HCT116 (cell line): ENCODE results near the gene TINCR.

ENCODE experiments used
- CEBPB ChIP-seq: IDR thresholded peaks from 2 replicates; pipeline ENCODE4 v1.6.1; 2012; ENCODE audit warnings: low read depth
- CTCF ChIP-seq, 3 experiments: fragments of 200-600 bp in 1 of 3; sonication (generic) in 1 of 3; IDR thresholded peaks in 2 of 3; conservative IDR thresholded peaks in 1 of 3; 2 replicates each; pipeline ENCODE4 v1.5.1; 2012 to 2017; ENCODE audit warnings: low read depth in 2 of 3, low read length in 2 of 3, antibody characterized with exemption in 1 of 3, borderline replicate concordance in 1 of 3, control low read depth in 1 of 3, mild to moderate bottlenecking in 1 of 3, mixed read lengths in 1 of 3, mixed run types in 1 of 3, moderate library complexity in 1 of 3; ENCODE audit not compliant: insufficient read depth in 1 of 3
- EZH2 ChIP-seq: fragments of 200-600 bp; sonication (generic); IDR thresholded peaks from 2 replicates; pipeline ENCODE4 v1.6.1; 2017; ENCODE audit warnings: antibody characterized with exemption, mixed run types
- POLR2A ChIP-seq: IDR thresholded peaks from 2 replicates; pipeline ENCODE4 v1.7.0; 2011; ENCODE audit warnings: borderline replicate concordance; ENCODE audit not compliant: insufficient read depth, insufficient read length; ENCODE audit errors: extremely low read depth
- POLR2AphosphoS5 ChIP-seq: IDR thresholded peaks from 2 replicates; pipeline ENCODE4 v1.6.1; 2011; ENCODE audit warnings: mild to moderate bottlenecking, low read depth, low read length, moderate library complexity
- RAD21 ChIP-seq: IDR thresholded peaks from 2 replicates; pipeline ENCODE4 v1.6.1; 2012; ENCODE audit warnings: low read depth, mild to moderate bottlenecking
- REST ChIP-seq: IDR thresholded peaks from 2 replicates; pipeline ENCODE4 v1.6.1; 2012; ENCODE audit warnings: low read depth
- YY1 ChIP-seq: IDR thresholded peaks from 2 replicates; pipeline ENCODE4 v1.6.1; 2011; ENCODE audit warnings: low read length, low read depth, moderate library complexity, mild to moderate bottlenecking; ENCODE audit not compliant: insufficient replicate concordance; ENCODE audit errors: extremely low read depth
- ZBTB33 ChIP-seq: IDR thresholded peaks from 2 replicates; pipeline ENCODE4 v1.6.1; 2011; ENCODE audit warnings: mild to moderate bottlenecking, low read length, moderate library complexity; ENCODE audit not compliant: insufficient replicate concordance; ENCODE audit errors: extremely low read depth
- ZFX ChIP-seq: fragments of 450-650 bp; IDR thresholded peaks from 2 replicates; pipeline ENCODE4 v1.6.1; 2017
- ZNF274 ChIP-seq: fragments of 200-500 bp; sonication (Bioruptor generic); IDR thresholded peaks from 2 replicates; pipeline ENCODE4 v1.6.1; 2014; ENCODE audit warnings: mild to moderate bottlenecking, low read depth, low read length, inconsistent platforms

GRCh38 chr19:5580161-5580571 lies 12.4 kb upstream of the TINCR start:
- TF ChIP-seq CTCF (IDR thresholded peaks at IDR 0.05 in 2 of 3, conservative IDR thresholded peaks at IDR 0.05 in 1 of 3; ENCODE audit: borderline replicate concordance in 1 of 3, insufficient read depth in 1 of 3, low read depth in 2 of 3, low read length in 2 of 3) (no peak), ZFX (no peak), ZBTB33 (no peak), EZH2 (no peak), REST (no peak), RAD21 (no peak), POLR2A (no peak), CEBPB (no peak), POLR2AphosphoS5 (no peak), YY1 (no peak), ZNF274 (no peak)
